8988T (cell line): ENCODE results near the gene LLCFC1.

ENCODE experiments used
- DNase-seq: peaks from one replicate; pipeline ENCODE4 v3.0.0; 2011

Gene LLCFC1

DNA sequence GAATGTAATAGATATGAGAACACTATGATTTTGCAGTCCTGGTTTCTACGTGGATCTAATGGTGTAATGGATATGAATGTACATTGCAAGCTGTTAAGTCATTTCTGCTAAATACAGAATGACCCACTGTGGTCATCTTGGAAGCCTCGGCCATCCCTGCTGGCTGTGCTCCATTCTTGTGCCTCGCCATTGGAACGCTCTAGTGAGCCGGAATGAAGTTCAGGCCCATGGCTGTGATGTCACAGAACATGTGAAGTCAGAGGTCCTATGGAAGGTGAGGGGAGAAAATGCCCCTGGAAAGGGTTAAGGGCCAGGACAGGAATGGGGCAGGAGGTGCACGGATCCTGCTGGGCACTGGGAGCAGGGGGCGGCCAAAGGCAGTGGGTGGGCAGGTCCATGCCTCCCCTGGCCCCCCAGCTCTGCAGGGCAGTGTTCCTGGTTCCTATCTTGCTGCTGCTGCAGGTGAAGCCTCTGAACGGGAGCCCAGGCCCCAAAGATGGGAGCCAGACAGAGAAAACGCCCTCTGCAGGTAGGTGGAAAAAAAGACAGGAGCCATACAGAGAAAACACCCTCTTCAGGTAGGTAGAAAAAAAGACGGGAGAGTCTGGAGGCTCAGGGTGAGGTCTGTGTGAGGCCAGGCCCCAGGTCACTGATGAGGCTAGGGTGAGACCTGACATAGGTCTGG lies at the start of gene LLCFC1:
LLCFC1 (plus strand) TSS at position 259 of the 685 bp plus-strand sequence; CDS start at position 397, 138 bp downstream.
- DNase-seq = peak; percentile 19

DNA sequence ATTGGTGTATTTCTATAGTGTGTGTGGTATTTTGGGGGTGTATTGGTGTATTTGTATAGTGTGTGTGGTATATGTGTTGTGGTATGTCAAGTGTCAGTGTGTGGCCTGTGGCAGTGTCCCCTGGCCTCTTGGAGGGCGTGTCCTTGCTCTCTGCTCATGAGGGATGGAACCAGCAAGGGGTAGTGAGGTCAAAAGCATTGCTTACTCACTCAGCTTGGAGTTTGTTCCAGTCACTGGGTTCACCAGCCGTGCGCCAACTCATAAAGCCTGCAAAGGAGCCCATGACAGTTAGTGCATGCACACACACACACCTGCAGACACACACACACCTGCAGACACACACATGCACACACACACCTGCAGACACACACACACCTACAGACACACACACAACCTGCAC lies 49.5 kb upstream of the LLCFC1 start:
- DNase-seq = no peak

DNA sequence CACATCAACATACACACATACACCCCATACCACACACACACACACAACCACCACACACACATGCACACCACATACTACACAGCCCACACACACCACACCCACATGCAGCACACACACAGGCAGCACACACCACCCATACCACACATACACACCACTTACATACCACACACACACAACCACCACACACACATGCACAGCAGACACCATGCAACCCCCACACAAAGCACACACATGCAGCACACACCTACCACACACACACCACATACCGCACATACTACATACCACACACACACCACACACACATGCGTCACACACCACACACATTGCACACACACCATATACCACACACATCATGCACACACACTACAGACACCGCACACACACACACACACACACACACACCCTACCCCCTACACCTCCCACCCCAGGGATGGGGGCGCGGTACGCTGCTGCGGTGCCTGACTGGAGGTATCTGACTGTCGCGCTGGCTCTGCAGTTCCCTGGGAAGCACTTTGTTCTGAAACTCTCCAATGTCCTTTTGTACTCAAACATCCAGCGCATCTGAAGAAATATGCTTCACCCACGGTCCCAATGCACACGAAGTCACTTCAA lies 48.3 kb upstream of the LLCFC1 start:
- DNase-seq = no peak

DNA sequence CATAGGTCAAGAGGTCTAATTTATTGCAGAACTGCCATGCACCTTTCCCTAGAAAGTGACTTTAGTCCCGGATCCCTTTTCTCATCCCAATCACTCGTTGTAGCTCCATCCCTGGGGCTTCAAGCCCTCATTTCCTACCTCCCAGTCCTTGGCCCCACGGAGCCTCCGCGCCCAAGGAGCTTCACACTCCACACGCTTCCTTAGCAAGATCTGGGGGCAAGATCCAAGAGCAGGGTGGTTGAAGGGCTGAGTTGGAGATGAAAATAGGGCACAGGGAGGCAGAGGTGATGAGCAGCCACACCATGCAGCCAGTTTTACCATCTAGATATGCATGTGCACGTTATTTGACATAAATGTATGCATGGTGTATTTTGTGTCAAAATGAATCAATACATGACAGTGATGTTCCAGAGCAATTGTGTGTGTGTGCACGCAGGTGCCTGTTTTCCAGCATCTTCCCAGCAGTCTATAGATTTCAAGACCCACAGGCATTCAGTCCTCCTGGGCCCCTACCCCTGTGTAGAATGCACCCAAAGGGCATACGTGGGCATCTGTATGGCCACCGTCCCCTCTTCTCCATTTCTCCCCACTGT lies 47.7 kb upstream of the LLCFC1 start:
- no peak for DNase-seq

DNA sequence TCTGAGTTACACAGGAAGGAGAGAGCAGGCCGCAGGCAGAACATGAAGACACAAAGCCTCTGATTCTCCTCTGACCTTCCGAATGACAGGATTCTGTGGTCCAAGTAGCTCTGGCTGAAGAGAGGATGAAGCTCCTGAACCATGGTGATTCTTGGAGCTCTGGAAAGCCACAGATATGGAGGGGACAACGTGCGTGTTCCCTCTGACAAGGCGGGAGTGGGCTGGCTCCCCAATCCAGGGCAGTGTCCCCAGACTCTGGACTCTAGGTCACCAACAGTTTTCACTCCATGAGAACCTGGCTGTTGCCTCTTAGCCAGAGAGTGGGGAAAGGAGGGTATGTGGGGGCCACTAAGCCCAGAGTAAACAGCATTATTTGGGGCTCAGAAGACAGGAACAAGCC lies 46.3 kb upstream of the LLCFC1 start:
- DNase-seq = no peak

DNA sequence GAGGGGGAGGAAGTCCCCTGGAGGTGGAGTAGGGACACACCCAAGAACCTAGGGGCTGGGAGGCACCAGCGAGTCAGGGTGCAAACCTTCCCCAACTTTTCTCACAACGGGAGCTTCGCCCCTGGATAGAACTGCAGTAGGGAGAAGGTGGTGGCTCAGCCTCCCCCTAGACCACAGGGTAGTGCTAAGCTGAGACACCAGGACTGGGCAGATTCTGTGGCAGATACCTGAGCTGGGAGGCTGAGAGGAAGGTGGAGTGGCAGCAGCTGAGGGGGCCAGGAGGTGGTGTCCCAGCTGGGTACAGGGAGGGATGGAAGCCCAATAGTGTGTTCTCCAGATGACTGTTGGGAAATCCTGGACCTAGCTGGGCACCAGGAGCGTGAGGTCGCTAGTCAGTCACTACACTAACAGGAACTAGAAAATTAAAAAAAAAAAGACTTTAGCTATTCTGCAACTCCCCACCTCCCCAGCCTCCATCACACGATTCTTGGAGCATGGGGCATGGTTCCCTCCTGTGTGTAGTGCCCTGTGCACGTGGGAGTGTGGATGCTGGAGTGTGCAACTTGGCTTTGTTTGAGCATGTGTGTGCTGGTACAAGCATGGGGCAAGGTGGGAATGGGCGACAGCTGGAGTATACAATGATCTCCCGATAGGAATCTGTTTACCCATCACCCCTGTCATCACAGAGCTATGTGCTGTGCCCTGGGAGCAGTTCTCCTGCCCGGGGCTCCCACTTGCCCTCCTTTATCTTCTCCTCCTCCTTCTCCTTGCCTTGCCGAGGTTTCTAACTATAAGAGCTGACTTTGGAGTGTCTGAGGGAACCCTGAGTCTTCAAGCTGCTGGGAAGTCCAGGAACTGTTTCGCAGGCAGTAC lies 44.9 kb upstream of the LLCFC1 start:
- DNase-seq = no peak

DNA sequence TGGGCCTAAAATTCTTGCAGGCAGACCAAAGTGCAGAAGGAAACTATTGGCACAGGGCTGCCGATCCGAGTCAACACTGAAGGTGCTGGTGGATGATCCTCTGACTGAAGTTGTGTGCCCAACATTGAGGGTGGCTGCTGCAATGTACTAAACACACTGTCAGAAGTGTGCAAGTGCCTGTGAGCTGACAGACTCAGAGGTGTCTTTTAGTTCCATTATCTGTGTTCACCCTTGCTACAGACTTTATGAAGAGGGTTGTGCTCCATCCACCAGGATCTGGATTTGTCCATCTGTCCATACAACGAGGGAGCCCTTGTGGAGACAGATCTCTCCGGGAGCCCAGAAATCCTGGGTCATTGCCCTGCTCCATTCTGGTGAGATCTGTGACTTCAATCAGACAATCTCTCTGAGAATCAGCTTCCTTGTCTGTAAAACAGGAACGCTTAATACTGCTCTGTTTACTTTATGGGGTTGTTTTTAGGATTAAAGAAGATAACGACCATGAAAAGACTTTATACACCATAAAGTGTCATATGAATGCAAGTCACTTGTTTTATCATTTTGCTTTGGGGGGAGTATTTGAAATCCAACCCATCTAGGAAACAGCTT lies 44.2 kb upstream of the LLCFC1 start:
- no peak for DNase-seq

DNA sequence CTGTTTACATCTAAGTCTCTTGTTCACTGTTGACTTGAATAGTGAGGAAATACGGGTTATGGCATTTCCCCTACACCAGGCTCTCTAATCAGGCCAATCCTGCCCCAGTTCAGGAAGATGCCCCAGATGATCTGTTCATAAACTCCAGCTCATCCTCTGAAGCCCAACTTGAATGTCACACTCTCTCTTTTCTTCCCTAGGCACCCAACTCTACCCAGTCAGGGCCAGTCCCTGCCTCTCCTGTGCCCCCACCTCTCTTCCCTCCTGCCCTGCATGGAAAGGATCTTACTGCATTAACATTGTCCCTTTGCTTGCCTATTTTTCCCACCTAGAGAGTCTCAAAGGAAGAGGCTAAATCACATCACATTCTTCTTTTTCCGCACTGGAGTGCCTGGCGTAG lies 43.1 kb upstream of the LLCFC1 start:
- DNase-seq = no peak

DNA sequence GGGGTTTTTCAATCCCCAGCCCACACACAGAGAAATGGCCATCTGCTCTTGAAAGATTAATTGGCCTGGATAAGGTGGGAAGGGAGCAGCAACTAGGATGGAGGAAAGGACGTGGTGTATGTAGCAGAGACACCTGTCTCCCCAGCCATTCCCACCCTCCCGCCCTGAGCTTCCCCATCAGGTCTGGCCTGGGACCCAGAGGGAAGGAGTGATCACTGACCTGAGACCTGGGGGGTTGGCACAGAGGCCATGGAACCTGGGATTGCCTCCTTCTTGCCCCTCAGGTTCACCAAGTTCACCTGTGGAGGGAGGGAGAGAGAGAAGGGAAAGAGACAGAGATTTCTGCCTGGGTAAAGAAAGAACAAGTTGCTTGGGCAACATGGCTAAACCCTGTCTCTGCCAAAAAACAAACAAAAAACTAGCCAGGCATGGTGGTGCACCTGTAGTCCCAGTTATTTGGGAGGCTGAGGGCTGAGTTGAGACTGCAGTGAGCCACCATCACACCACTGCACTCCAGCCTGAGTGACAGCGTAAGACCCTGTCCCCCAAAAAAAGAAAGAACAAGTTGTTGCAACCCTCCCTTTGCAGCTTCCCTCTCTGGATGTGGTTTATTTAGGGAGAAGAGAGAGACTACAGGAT lies 42.4 kb upstream of the LLCFC1 start:
- no peak for DNase-seq

DNA sequence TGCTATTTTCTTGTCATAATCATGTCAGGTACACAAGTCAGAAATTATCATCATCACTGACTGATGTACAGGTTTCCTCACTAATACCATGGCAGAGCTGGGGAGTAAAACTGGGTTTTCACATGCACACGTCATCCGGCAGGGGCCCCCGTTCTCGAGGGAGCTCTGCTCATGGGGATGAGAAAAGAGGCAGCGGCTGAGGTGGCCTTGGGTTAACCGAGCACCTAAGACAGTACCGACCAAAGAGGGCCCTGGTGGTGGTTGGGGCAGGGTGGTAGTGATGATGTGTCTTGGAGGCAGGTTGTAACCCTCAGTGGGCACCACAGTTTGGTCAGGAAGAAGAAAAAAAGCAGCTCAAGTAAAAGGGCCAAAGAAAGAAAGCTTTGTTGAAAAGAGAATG lies 41.6 kb upstream of the LLCFC1 start:
- no peak for DNase-seq

DNA sequence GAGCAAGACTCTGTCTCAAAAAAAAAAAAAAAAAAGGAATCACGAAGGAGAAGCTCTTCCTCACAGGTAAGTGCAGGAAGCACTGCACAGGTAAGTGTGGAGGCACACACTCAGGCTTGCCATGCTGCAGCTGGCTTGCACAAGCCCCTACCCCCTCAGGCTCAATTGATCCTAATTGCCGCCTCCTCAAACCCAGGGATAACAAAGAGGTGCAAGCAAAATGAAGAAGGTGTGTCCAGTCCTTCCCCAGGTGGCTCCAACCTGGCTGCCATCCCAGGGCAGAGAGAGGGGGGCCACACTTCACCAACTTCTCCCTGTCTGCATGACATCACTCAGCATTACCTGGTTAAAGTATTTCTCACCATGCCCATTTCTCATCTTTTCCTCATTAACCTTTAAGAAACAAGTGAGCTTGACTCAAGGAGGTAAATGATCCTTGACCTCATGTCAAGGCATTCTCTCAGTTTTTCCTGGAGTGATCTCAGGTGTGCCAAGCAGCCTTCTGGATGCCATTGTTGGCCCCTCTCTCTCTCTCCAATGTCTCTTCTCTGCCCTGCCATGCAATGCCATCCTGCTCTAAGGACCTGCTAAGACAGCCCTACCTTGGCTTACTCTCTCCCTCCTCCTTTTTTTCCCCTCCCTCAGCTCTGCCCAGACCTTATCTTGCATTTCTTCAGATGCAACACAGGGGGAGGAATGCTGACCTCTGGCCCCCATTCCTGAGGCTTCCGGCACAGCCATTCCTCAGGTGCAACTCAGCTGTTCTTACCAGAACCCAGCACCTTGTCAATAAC lies 40.7 kb upstream of the LLCFC1 start:
- no peak for DNase-seq

DNA sequence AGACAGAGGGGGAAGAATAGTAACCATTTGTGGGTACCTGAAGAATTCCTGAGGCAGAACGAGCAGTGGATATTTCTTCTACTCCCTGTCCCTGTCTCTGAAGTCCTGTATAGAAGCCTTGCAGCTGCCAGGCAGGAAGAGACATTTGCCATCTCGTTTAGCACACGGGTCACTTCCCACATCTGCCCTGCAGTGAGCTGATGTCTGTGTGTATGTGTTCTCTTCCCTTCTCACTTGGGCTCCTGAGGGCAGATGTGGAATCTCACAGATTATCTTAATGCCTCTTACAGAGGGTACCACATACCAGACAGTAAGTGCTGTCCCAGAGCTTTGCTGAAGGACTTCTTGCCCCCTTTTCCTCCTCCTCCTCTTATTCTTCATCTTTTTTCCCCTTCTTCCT lies 39.6 kb upstream of the LLCFC1 start:
- DNase-seq = no peak

DNA sequence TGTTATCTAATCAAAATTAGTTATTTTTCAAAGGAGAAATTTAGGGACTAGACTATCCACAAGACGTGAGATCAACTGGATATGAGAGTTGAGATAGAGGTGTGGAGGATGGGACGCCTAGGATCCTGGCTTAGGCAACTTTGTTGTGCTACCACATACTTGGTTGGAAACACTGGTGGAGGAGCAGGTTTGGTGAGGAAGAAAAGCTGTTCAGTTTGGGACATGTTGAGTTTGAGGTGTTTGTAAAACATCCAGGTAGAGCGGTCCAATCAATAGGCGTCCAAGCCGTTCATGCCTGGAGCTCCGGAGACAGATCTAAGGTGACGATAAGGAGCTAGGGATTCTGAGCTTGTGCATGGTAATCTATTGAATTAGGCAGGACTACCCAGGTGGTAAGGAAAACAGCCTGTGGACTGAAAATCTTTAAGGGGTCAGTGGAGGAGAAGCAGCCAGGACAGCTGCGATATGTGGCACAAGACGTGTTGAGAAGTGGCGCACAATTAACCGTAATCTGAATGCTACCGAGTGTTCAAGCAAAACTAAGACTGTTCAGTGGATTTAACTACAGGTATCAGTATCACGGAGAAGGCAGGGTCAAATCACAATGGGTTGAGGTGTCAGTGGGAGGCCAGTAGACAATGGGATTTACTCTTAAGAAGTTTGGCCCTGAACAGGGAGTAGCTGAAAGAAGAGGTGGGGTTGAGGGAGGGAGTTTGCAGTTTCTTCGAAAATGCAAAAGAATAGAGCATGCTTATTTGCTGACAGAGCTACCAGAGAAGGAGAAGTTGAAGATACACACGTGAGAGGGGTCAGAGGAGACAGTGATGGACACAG lies 37.6 kb upstream of the LLCFC1 start:
- DNase-seq = no peak

DNA sequence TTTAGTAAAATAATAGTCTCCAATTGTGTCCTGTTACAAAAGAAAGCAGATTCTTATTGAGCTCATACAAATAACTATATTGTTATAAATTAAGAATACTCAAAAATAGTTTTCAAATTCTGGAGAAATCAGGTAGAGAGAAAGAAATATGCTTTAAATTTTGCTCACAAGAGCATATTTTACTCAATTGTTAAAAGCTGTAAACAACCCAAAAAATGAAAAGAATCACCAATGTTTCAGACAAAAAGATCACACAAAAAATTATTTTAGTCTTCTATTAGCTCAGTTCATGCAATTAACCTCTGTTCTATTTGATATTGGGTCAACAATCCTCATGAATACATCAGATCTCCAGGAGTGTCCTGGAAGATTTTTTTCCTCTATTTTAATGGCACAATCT lies 35.2 kb upstream of the LLCFC1 start:
- no peak for DNase-seq

DNA sequence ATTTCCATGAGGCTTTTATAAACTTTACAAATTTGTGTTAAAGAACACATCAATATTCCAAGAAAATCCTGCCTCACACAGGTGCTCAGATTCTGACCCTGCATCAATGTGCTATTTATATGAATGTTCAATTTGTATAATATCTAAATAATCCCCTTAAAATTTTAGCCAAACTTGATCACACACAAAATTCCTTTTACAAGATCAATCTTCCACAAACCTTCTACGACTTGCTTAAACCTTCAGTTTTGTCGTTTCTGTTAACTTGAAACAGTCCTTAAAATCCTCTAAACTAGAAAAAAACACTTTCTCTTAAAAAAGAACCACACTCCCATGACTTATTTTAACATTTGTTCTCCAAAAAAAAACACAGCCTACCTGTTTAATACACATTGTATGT lies 33.5 kb upstream of the LLCFC1 start:
- DNase-seq = no peak

DNA sequence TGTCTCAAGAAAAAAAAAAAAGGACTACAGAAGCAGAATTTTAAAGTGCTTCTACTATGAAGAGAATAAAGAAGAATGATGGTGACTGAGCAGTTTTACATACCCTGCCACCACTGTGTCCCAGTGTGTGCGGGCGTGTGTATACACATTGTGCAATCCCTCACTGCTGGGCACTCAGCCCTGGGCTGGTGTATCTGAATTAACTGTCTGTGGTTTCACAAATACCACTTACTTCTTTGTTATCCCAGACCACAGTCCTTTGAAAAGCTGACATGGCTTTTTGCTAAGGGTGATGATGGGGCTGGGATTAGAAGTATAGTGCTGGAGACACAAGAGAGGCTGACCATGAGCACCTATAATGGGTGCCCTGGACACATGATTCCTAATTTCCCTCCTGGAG lies 32.6 kb upstream of the LLCFC1 start:
- DNase-seq = no peak

DNA sequence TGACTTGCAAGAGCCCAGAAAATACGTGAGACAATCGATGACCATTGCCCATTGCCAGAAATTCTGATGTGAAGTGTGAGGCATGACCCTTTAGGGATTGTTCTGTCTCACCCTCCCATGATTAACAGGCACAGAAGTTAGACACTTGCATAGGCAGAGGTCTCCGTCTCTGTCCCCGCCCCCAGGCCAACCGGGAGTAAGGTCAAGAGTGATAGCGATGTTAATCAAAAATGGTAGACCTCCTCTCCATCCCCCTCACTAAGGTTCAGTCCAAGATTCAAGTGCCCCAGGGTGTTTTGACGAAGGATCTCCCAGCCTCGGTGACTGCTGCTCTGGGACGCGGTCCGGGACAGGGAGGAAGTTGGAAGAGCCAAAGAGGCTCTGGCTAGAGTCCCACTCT lies 31.0 kb upstream of the LLCFC1 start:
- no peak for DNase-seq

DNA sequence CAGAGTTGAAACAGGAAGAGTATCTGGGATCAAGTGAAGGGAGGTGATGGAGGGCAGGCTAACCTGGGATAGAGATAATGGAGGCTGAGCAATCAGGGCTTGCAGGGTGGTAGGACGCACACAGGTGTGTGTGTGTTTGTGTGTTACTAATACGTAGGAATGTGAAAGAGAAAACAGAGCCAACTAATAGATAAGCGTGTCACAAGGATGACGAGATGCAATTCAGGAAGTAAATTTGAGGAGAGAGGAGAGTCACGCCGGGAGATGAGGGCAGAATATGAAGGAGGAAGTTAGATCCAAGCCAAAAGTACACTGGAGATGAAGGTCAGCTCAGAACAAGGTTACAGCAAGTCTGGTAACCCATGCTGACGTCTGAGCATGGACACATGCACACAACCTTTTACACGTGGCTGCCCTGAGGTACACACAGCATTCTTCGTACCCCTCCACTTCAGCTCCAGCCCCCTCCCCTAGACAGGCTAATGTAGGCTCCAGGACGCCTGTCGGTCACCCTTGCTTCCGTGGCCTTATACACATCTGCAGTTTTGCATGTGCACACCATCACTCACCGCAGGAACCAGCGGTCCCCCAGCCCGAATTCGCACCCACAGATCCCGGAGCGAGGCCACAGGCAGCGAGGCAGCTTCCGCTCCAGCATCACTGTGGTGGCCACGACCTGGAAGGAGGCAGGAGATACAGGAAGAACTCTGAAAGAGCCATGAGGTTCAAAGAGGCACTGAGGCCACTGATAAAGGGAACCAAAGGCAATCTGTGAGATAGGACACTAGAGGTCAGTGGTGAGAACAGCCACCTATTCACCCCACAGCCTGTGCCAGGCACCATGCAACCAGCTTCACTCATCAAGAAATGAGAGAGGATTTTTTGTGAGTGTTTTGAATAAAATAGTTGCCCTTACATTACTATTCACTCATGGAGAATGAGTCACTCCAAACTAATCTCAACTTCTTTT lies 30.1 kb upstream of the LLCFC1 start:
- DNase-seq = no peak

DNA sequence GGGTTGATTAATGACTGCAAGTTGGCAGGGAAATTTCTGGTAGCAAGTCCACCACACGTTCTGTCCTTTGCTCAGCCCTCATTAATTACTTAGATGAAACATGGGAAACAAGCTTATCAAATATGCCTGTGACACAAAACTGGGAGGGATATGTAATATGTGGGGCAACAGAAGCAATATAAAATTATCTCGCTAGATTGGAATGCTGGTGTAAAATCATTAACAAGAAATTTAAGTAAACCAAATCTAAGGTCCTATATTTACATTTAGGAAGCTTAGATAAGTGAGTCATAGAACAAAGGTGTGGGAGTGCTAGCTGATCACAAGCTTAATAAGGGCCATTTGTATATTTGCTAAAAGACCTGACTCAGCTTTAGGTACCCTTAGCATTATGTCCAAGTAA lies 29.3 kb upstream of the LLCFC1 start:
- DNase-seq = no peak

DNA sequence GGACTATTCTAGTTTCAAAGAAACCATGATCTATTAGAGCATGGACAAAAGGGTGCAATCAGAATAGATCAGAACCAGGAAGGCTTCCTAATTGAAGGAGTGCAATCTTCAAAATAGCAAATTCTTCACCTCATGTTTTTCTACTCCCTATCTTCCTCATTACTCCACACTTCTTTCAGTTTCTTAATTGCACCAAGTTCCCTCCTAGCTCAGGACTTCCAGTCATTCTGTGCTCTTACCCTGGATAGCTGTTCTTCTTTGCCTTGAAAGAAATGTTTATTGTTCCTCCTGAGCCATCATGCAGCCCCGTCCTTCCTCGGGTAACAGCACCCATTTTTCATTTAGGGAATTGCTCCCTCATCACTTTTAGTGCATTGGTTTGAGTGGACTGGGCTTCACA lies 28.8 kb upstream of the LLCFC1 start:
- DNase-seq = no peak
